Measurements from ENCODE around the gene ATP8B3.

Gene ATP8B3

DNA sequence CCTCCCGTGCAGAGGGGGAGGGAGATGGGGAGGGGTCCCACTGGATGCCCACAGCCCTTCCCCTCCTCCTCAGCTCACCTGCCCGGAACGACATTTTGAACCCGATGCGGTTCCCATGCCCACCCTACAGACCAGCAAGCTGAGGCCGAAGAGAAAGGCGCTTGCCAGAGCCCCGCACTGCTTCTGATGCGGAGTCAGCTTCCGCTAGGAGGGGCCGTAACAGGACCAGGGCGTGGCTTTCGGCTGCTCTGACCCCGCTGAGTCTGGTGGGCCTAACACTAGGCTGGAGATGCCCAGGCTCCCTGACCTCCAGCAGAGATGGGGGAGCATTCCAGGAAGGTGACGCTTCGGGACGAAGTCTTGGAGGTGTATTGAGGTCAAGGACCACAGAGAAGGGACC lies 52.1 kb downstream of the ATP8B3 start:
- TF ChIP-seq, protein P1, sequence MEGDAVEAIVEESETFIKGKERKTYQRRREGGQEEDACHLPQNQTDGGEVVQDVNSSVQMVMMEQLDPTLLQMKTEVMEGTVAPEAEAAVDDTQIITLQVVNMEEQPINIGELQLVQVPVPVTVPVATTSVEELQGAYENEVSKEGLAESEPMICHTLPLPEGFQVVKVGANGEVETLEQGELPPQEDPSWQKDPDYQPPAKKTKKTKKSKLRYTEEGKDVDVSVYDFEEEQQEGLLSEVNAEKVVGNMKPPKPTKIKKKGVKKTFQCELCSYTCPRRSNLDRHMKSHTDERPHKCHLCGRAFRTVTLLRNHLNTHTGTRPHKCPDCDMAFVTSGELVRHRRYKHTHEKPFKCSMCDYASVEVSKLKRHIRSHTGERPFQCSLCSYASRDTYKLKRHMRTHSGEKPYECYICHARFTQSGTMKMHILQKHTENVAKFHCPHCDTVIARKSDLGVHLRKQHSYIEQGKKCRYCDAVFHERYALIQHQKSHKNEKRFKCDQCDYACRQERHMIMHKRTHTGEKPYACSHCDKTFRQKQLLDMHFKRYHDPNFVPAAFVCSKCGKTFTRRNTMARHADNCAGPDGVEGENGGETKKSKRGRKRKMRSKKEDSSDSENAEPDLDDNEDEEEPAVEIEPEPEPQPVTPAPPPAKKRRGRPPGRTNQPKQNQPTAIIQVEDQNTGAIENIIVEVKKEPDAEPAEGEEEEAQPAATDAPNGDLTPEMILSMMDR (IDR thresholded peaks at IDR 0.05; ENCODE audit: low read depth, low read length), result no peak
- H3K4me3 ChIP-seq (ENCODE audit: low read depth, low read length), result no peak overlapping the region

DNA sequence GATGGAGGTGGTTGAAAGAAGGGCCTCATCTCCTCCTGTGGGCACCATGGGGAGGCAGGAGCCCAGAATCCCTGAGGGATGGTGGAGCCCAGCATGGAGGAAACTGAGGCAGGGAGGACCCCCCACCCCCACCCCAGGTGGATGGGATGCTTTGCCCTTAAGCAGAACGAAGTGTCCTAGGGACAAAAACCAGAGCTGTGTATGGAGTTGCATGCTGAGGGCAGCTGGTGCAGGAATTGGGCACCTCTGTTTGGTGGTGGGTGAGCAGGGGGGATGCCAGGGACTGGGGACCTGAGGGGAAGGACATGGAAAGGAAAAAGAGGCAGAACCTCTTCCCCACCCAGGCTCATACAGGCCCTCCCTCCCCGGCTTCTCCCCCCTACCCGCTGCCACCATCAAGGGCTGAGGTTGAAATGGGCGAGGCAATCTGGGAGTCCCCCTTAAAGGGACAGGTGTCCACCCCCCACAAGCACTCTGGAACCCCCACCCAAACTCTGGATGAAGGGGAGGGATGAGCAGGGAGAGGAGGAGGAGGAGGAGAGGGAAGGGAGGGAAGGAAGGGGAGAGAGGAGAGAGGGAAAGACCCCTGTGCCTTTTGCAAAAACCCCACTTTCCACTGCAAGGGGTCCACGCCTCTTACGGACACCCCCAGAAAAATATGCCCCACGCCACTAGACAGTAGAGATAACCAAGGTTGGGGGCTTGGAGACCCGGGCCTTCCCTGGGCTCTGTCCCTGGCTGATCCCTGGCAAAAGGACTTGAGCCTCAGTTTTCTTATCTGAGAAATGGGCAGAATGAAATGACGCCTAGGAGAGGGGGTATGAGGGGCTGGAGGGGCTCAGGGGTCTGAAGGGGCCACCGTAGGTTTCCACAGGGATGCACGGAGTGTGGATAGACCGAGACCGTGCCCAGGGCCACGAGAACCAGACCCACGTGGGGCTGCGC lies 52.8 kb downstream of the ATP8B3 start:
- TF ChIP-seq, protein P1 (IDR thresholded peaks at IDR 0.05; ENCODE audit: low read depth, low read length), result no peak
- H3K4me3 ChIP-seq (ENCODE audit: low read depth, low read length), result no peak overlapping the region

DNA sequence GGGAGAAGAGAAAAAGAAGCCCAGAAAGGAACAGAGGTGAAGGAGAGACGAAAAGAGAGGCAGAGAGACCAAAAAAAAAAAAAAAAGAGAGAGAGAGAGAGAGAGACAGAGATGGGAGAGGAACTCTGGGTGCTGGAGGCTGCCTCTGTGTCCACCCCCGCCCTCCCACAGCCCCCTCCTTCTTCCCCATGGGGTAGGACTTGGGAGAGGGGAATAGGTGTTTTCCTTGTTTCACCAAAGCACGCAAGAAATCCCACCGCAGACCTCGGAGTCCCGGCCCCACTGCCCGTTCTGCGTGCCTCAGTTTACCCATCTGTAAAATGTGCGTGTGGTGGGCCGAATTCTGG lies 53.9 kb downstream of the ATP8B3 start:
- no peak overlapping the region for H3K4me3 ChIP-seq (ENCODE audit: low read depth, low read length)
- TF ChIP-seq, protein P1 (IDR thresholded peaks at IDR 0.05; ENCODE audit: low read depth, low read length), result no peak

DNA sequence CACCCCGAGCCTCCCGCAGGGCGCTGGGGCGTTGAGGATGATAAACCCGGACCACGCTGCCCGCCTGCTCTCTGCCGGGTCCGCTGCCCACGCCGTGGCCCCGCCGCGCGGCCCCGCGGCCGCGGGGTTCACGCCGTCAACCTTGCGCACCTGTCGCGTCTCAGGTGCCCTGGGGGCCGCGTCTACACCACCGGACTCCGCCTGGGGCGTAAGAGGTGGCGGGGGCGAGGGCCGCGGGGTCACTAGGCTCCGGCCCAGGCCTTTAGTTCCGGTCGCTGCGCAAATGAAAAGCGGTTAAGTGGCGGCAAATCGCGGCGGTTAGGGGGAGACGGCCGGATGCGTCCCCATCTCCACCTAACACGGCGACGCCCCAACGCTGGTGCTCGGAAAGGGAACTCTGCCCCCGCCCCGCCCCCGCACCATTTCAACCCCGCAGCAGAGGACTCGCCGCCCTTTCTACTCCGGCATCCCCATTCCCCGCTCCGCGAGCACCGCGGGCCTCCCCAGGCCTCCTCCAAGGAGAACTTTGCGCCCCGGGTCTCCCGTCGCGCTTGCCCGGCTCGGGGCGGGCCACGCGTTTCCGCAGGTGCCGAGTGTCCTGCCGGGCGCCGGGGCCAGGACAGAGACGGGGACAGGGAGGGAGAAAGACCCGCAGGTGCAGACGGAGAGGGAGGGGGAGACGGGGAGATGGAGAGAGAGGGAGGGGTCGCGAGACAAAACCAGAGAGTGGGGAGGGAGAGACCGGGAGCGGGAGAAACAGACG lies 54.4 kb downstream of the ATP8B3 start:
- H3K4me3 ChIP-seq (ENCODE audit: low read depth, low read length), result no peak overlapping the region
- TF ChIP-seq, protein P1 (IDR thresholded peaks at IDR 0.05; ENCODE audit: low read depth, low read length), result no peak

DNA sequence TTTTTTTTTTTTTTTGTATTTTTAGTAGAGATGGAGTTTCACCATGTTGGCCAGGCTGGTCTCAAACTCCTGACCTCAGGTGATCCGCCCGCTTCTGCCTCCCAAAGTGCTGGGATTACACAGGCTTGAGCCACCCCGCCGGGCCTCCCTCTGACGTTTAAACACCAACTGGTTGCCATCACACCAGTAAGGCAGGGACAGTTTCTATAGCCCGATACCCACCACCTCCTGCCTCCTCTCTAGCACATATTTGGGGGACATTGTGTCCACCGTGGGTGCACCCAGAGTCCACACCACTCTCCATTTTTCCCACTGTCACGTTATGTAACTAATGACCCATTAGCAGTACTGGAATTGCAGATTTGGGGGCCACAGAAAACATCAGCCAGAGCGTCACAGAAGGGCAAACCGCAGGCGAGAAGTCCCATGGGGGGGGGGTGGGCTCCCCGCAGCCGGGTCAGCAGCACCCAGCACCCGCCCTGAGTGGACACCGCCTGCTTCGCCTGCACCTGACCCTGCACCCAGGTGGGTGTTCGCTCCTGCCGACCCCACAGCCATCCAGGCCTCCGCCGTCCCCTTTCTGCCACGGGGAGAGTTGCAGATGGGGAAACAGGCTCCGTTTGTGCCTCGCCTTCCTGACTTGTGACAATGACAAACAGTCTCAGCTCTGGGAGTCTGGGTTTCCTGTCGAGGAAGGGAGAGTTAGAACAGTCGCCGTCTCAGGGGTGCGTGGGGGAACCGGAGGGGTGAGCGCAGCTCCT lies 55.2 kb downstream of the ATP8B3 start:
- no peak overlapping the region for H3K4me3 ChIP-seq (ENCODE audit: low read depth, low read length)
- TF ChIP-seq, protein P1 (IDR thresholded peaks at IDR 0.05; ENCODE audit: low read depth, low read length), result no peak

DNA sequence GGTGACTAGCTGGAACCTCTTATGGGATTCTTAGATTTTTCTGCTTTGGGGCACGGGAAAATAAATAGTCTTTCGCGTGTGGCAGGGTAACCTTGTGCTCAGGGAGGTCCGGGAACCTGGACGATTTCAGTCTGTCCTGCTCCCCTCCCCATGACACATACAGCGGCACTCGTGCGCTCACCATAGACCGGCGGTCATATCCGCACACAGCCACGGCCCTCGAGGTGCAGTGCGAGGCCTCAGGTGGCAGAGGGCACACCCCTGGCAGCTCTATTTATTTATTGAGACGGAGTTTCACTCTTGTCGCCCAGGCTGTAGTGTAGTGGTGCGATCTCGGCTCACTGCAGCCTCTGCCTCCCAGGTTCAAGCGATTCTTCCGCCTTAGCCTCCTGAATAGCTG lies 55.8 kb downstream of the ATP8B3 start:
- H3K4me3 ChIP-seq (ENCODE audit: low read depth, low read length), result no peak overlapping the region
- TF ChIP-seq, protein P1 (IDR thresholded peaks at IDR 0.05; ENCODE audit: low read depth, low read length), result no peak
